ENCODE data around the gene C17orf100. TPM values are rescaled to one million over a fixed set of nuclear protein-coding genes. Genes with fewer than 3 reads are reported as not detected.

The C17orf100 gene
- total and polyA plus RNA-seq, 9 of the 15 experiments (the other 6 are each of a cell fraction or from before 2014, with no cell fraction given): 0.04 to 1.7 (median 0.43) TPM

GRCh38 chr17:6702567-6703215 lies 51.1 kb downstream of the C17orf100 start:
- no peak overlapping the region for H3K4me3 ChIP-seq
- peaks cover 0 to 33% of the 10 kb centered on the region in 2 experiments; a peak in 3 of 5 replicates for H3K27me3 ChIP-seq (ENCODE audit: control insufficient read depth in 2 of 2, insufficient read depth in 2 of 2, low read length in 2 of 2)
- TF ChIP-seq PHTF2 (CRISPR knock-in tag; IDR thresholded peaks at IDR 0.05) (no peak), ELF1 (tag; IDR thresholded peaks at IDR 0.05) (no peak), FOXP1 (CRISPR knock-in tag; IDR thresholded peaks at IDR 0.05) (no peak), ZNF174 (CRISPR knock-in tag; IDR thresholded peaks at IDR 0.05) (no peak), ILF3 (IDR thresholded peaks at IDR 0.05; ENCODE audit: borderline replicate concordance) (no peak), CSDE1 (IDR thresholded peaks at IDR 0.05) (no peak), NUFIP1 (IDR thresholded peaks at IDR 0.05; ENCODE audit: partially characterized antibody) (no peak), HNRNPK (IDR thresholded peaks at IDR 0.05; ENCODE audit: low read depth, low read length, poor library complexity, severe bottlenecking) (no peak), ETV5 (CRISPR knock-in tag; IDR thresholded peaks at IDR 0.05; ENCODE audit: low read depth) (no peak), ZNF354B (CRISPR knock-in tag; IDR thresholded peaks at IDR 0.05) (no peak), ZBTB8A (IDR thresholded peaks at IDR 0.05; ENCODE audit: partially characterized antibody) (no peak)
- TF ChIP-seq, protein P1, sequence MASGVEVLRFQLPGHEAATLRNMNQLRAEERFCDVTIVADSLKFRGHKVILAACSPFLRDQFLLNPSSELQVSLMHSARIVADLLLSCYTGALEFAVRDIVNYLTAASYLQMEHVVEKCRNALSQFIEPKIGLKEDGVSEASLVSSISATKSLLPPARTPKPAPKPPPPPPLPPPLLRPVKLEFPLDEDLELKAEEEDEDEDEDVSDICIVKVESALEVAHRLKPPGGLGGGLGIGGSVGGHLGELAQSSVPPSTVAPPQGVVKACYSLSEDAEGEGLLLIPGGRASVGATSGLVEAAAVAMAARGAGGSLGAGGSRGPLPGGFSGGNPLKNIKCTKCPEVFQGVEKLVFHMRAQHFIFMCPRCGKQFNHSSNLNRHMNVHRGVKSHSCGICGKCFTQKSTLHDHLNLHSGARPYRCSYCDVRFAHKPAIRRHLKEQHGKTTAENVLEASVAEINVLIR (CRISPR knock-in tag; IDR thresholded peaks at IDR 0.05): no peak
- H3K9me3 ChIP-seq (replicated peaks; ENCODE audit: control insufficient read depth, insufficient read depth, low read depth, low read length): no peaks in the 10 kb centered on the region
- no peak for DNase-seq (ENCODE audit: extremely low read depth in 1 of 4, low spot score in 3 of 4)
- H3K4me2 ChIP-seq (ENCODE audit: insufficient read depth, low read length): no peak overlapping the region
- H3K9ac ChIP-seq (ENCODE audit: insufficient read depth in 1 of 2, low read depth in 2 of 2, low read length in 2 of 2): no peak overlapping the region
- no peaks in the 10 kb centered on the region for H3K79me2 ChIP-seq (ENCODE audit: control insufficient read depth, insufficient read depth, low read length)
- no peaks in the 10 kb centered on the region for H4K20me1 ChIP-seq (replicated peaks; ENCODE audit: control insufficient read depth, insufficient read depth, low read length)
- ChIA-PET POLR2A (no interaction called here), CTCF (ENCODE audit: low intra/inter-chr PET ratio) (no interaction called here)
- in situ Hi-C loops (cut with MboI) (no loop called here), intact Hi-C loops (cut with micrococcal nuclease) (no loop called here)
- H3K9me1 ChIP-seq (ENCODE audit: control insufficient read depth, insufficient read depth, low read length): no peaks in the 10 kb centered on the region
- WGBS (ENCODE audit: insufficient coverage, low coverage, missing lambda C conversion rate): 0% methylated on average over 10 of the region's 16 CpGs
- BruUV-seq (replicated peaks): no TSS peak
- no peak for ATAC-seq
- no peaks in the 10 kb centered on the region for H3K36me3 ChIP-seq (ENCODE audit: control insufficient read depth, insufficient read depth, low read length)
- FAIRE-seq: no peak
- H3K27ac ChIP-seq (ENCODE audit: extremely low read depth, low read depth, low read length): no peak overlapping the region
- peaks cover 0 to 5% of the 10 kb centered on the region in 2 experiments; a peak in 1 of 5 replicates for H3K4me1 ChIP-seq (replicated peaks in 1 of 2; ENCODE audit: control insufficient read depth in 2 of 2, insufficient read depth in 2 of 2, low read length in 2 of 2)
- no peak overlapping the region for H2AFZ ChIP-seq (ENCODE audit: low read depth, low read length)

Small RNA genes within 50 kb of the gene (microRNA-seq; reads per million reads assigned to microRNA genes)
- not detected for gene MIR4520-1 (ENCODE audit: borderline microRNAs expressed)
- not detected for gene MIR4520-2 (ENCODE audit: borderline microRNAs expressed)

Small RNA genes within 50 kb of the gene (small RNA-seq; reads per million reads assigned to genes)
- gene MIR4520-1: not detected

Other genes starting within 250 kb of the C17orf100 start
Only the 7 nearest of the 10 such genes appear.
- gene PITPNM3, start 95.2 kb upstream of the C17orf100 start, total RNA-seq (2014; rRNA removed): 0.14 and 0.57 TPM in 2 replicates
- 0.13 and 0.15 TPM in 2 replicates for gene PITPNM3, start 95.2 kb upstream of the C17orf100 start, total RNA-seq (2014; rRNA removed; fragmentation: Illumina TruSeq; extraction: Trizol)
- 0.15 and 0.22 TPM in 2 replicates for gene PITPNM3, start 95.2 kb upstream of the C17orf100 start, total RNA-seq (2015; rRNA removed; fragmentation: Illumina TruSeq; extraction: Trizol)
- 0.31 and 0.38 TPM in 2 replicates for gene PITPNM3, start 95.2 kb upstream of the C17orf100 start, total RNA-seq (2021)
- gene PITPNM3, start 95.2 kb upstream of the C17orf100 start, polyA plus RNA-seq (2011; rRNA removed): 0.28 and 0.29 TPM in 2 replicates
- gene PITPNM3, start 95.2 kb upstream of the C17orf100 start, polyA plus RNA-seq (2014; fragmentation: Illumina TruSeq; extraction: Trizol): 0.22 and 0.37 TPM in 2 replicates
- not detected for gene PITPNM3, start 95.2 kb upstream of the C17orf100 start, polyA plus RNA-seq (2014; fragmentation: Nextera tagmentation; extraction: Ambion mirVana)
- 0.32 and 0.53 TPM in 2 replicates for gene PITPNM3, start 95.2 kb upstream of the C17orf100 start, polyA plus RNA-seq (2014; rRNA removed)
- 6.0 and 6.9 TPM in 2 replicates for gene KIAA0753, start 11.1 kb upstream of the C17orf100 start, total RNA-seq (2014; rRNA removed)
- 7.6 and 9.3 TPM in 2 replicates for gene KIAA0753, start 11.1 kb upstream of the C17orf100 start, total RNA-seq (2014; rRNA removed; fragmentation: Illumina TruSeq; extraction: Trizol)
- gene KIAA0753, start 11.1 kb upstream of the C17orf100 start, total RNA-seq (2015; rRNA removed; fragmentation: Illumina TruSeq; extraction: Trizol): 8.5 and 9.0 TPM in 2 replicates
- gene KIAA0753, start 11.1 kb upstream of the C17orf100 start, total RNA-seq (2021): 6.2 and 7.4 TPM in 2 replicates
- gene KIAA0753, start 11.1 kb upstream of the C17orf100 start, polyA plus RNA-seq (2011; rRNA removed): 3.9 and 6.6 TPM in 2 replicates
- gene KIAA0753, start 11.1 kb upstream of the C17orf100 start, polyA plus RNA-seq (2014; fragmentation: Illumina TruSeq; extraction: Trizol): 6.5 and 7.4 TPM in 2 replicates
- gene KIAA0753, start 11.1 kb upstream of the C17orf100 start, polyA plus RNA-seq (2014; fragmentation: Nextera tagmentation; extraction: Ambion mirVana): 1 to 10 TPM; 2.0 to 3.4 TPM
- gene KIAA0753, start 11.1 kb upstream of the C17orf100 start, polyA plus RNA-seq (2014; rRNA removed): 5.2 and 5.6 TPM in 2 replicates
- 111 and 164 TPM in 2 replicates for gene TXNDC17, start 10.7 kb upstream of the C17orf100 start, total RNA-seq (2014; rRNA removed)
- 141 and 144 TPM in 2 replicates for gene TXNDC17, start 10.7 kb upstream of the C17orf100 start, total RNA-seq (2014; rRNA removed; fragmentation: Illumina TruSeq; extraction: Trizol)
- 164 and 179 TPM in 2 replicates for gene TXNDC17, start 10.7 kb upstream of the C17orf100 start, total RNA-seq (2015; rRNA removed; fragmentation: Illumina TruSeq; extraction: Trizol)
- gene TXNDC17, start 10.7 kb upstream of the C17orf100 start, total RNA-seq (2021): 108 and 126 TPM in 2 replicates
- 244 and 357 TPM in 2 replicates for gene TXNDC17, start 10.7 kb upstream of the C17orf100 start, polyA plus RNA-seq (2011; rRNA removed)
- 155 and 201 TPM in 2 replicates for gene TXNDC17, start 10.7 kb upstream of the C17orf100 start, polyA plus RNA-seq (2014; fragmentation: Illumina TruSeq; extraction: Trizol)
- 100 to 1,000 TPM; 758 to 759 TPM for gene TXNDC17, start 10.7 kb upstream of the C17orf100 start, polyA plus RNA-seq (2014; fragmentation: Nextera tagmentation; extraction: Ambion mirVana)
- 236 and 245 TPM in 2 replicates for gene TXNDC17, start 10.7 kb upstream of the C17orf100 start, polyA plus RNA-seq (2014; rRNA removed)
- gene MED31, start 157 bp upstream of the C17orf100 start, total RNA-seq (2014; rRNA removed): 6.4 and 10.5 TPM in 2 replicates
- gene MED31, start 157 bp upstream of the C17orf100 start, total RNA-seq (2014; rRNA removed; fragmentation: Illumina TruSeq; extraction: Trizol): 15.8 and 16.9 TPM in 2 replicates
- gene MED31, start 157 bp upstream of the C17orf100 start, total RNA-seq (2015; rRNA removed; fragmentation: Illumina TruSeq; extraction: Trizol): 13.7 and 14.6 TPM in 2 replicates
- 14.0 and 17.9 TPM in 2 replicates for gene MED31, start 157 bp upstream of the C17orf100 start, total RNA-seq (2021)
- 24.2 and 29.1 TPM in 2 replicates for gene MED31, start 157 bp upstream of the C17orf100 start, polyA plus RNA-seq (2011; rRNA removed)
- 10.8 and 10.9 TPM in 2 replicates for gene MED31, start 157 bp upstream of the C17orf100 start, polyA plus RNA-seq (2014; fragmentation: Illumina TruSeq; extraction: Trizol)
- gene MED31, start 157 bp upstream of the C17orf100 start, polyA plus RNA-seq (2014; fragmentation: Nextera tagmentation; extraction: Ambion mirVana): 10 to 100 TPM; 35.7 to 39.9 TPM
- 9.8 and 12.3 TPM in 2 replicates for gene MED31, start 157 bp upstream of the C17orf100 start, polyA plus RNA-seq (2014; rRNA removed)
- gene SLC13A5, start 61.6 kb downstream of the C17orf100 start, total RNA-seq (2014; rRNA removed): not detected in 2 replicates
- gene SLC13A5, start 61.6 kb downstream of the C17orf100 start, total RNA-seq (2014; rRNA removed; fragmentation: Illumina TruSeq; extraction: Trizol): not detected in 2 replicates
- not detected in 2 replicates for gene SLC13A5, start 61.6 kb downstream of the C17orf100 start, total RNA-seq (2015; rRNA removed; fragmentation: Illumina TruSeq; extraction: Trizol)
- gene SLC13A5, start 61.6 kb downstream of the C17orf100 start, total RNA-seq (2021): 0.04 and 0.09 TPM in 2 replicates
- 0.09 TPM in 1 of 2 replicates, not detected in the other for gene SLC13A5, start 61.6 kb downstream of the C17orf100 start, polyA plus RNA-seq (2011; rRNA removed)
- gene SLC13A5, start 61.6 kb downstream of the C17orf100 start, polyA plus RNA-seq (2014; fragmentation: Illumina TruSeq; extraction: Trizol): not detected in 2 replicates
- gene SLC13A5, start 61.6 kb downstream of the C17orf100 start, polyA plus RNA-seq (2014; fragmentation: Nextera tagmentation; extraction: Ambion mirVana): not detected
- not detected in 2 replicates for gene SLC13A5, start 61.6 kb downstream of the C17orf100 start, polyA plus RNA-seq (2014; rRNA removed)
- 0.09 TPM in 1 of 2 replicates, not detected in the other for gene XAF1, start 104.3 kb downstream of the C17orf100 start, total RNA-seq (2014; rRNA removed)
- gene XAF1, start 104.3 kb downstream of the C17orf100 start, total RNA-seq (2014; rRNA removed; fragmentation: Illumina TruSeq; extraction: Trizol): 0.07 TPM in 1 of 2 replicates, not detected in the other
- gene XAF1, start 104.3 kb downstream of the C17orf100 start, total RNA-seq (2015; rRNA removed; fragmentation: Illumina TruSeq; extraction: Trizol): 0.18 and 0.19 TPM in 2 replicates
- 0.22 and 0.47 TPM in 2 replicates for gene XAF1, start 104.3 kb downstream of the C17orf100 start, total RNA-seq (2021)
- gene XAF1, start 104.3 kb downstream of the C17orf100 start, polyA plus RNA-seq (2011; rRNA removed): not detected in 2 replicates
- 0.07 TPM in 1 of 2 replicates, not detected in the other for gene XAF1, start 104.3 kb downstream of the C17orf100 start, polyA plus RNA-seq (2014; fragmentation: Illumina TruSeq; extraction: Trizol)
- under 1 TPM in 1 of 2 experiments, not detected in 1; 0.11 TPM for gene XAF1, start 104.3 kb downstream of the C17orf100 start, polyA plus RNA-seq (2014; fragmentation: Nextera tagmentation; extraction: Ambion mirVana)
- 0.07 TPM in 1 of 2 replicates, not detected in the other for gene XAF1, start 104.3 kb downstream of the C17orf100 start, polyA plus RNA-seq (2014; rRNA removed)
- not detected in 2 replicates for gene FBXO39, start 124.5 kb downstream of the C17orf100 start, total RNA-seq (2014; rRNA removed)
- not detected in 2 replicates for gene FBXO39, start 124.5 kb downstream of the C17orf100 start, total RNA-seq (2014; rRNA removed; fragmentation: Illumina TruSeq; extraction: Trizol)
- not detected in 2 replicates for gene FBXO39, start 124.5 kb downstream of the C17orf100 start, total RNA-seq (2015; rRNA removed; fragmentation: Illumina TruSeq; extraction: Trizol)
- gene FBXO39, start 124.5 kb downstream of the C17orf100 start, total RNA-seq (2021): not detected in 2 replicates
- gene FBXO39, start 124.5 kb downstream of the C17orf100 start, polyA plus RNA-seq (2011; rRNA removed): not detected in 2 replicates
- not detected in 2 replicates for gene FBXO39, start 124.5 kb downstream of the C17orf100 start, polyA plus RNA-seq (2014; fragmentation: Illumina TruSeq; extraction: Trizol)
- not detected for gene FBXO39, start 124.5 kb downstream of the C17orf100 start, polyA plus RNA-seq (2014; fragmentation: Nextera tagmentation; extraction: Ambion mirVana)
- not detected in 2 replicates for gene FBXO39, start 124.5 kb downstream of the C17orf100 start, polyA plus RNA-seq (2014; rRNA removed)

Measured in K562 (cell line).